Bronchial epithelial cell (primary cell): ENCODE measurements around the gene SPECC1. TPM values are rescaled to one million over a fixed set of nuclear protein-coding genes. Genes with fewer than 3 reads are reported as not detected.

Source experiments
- DNase-seq: peaks from one replicate; pipeline ENCODE4 v3.0.0-alpha.2; 2010; ENCODE audit warnings: low read depth
- FAIRE-seq: peaks from 2 replicates; lab custom pipeline; 2011; peaks lifted over from hg19 to GRCh38; lab: Jason Lieb, UNC
- H3K27me3 ChIP-seq: 2 replicates; pipeline ENCODE4 v1.5.1; 2011; ENCODE audit warnings: low read length; ENCODE audit not compliant: control insufficient read depth, insufficient read depth
- H3K36me3 ChIP-seq: 2 replicates; pipeline ENCODE4 v1.5.1; 2011; ENCODE audit warnings: low read length; ENCODE audit not compliant: control insufficient read depth, insufficient read depth
- H3K4me3 ChIP-seq: 2 replicates; pipeline ENCODE4 v1.5.1; 2011; ENCODE audit warnings: mild to moderate bottlenecking, low read depth, low read length, control low read depth
- total RNA-seq: library from RNA; depleted of rRNA; stranded (reverse); fragments of >200 nt; gene quantifications from 2 replicates; pipeline ENCODE4 v1.2.1, GENCODE V29; 2014
- TF ChIP-seq, protein P1 (sequence below): IDR thresholded peaks from 2 replicates; pipeline ENCODE4 v1.5.1; 2011; ENCODE audit warnings: mild to moderate bottlenecking, moderate library complexity, low read length, control low read depth, inconsistent platforms; ENCODE audit not compliant: insufficient read depth, severe bottlenecking

Gene SPECC1
- total RNA-seq, 1 donor from 2014 or later: 57.1 TPM

DNA sequence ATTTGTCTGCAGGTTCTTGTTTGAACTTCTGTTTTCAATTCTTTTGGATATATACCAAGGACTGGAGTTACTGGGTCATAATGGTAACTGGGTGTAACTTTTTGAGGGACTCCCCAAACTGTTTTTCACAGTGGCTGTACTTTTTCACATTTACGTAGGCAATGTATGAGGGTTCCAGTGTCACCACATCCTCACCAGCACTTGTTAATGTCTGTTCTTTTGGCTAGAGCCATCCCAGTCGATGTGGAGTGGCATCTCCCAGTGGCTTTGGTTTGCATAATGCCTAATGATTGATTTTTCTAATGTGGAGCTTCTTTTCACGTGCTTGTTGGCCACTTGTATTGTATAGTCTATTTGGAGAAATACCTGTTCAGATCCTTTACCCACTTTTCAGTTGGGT, 59.3 kb downstream of the SPECC1 start:
- no peaks in the 10 kb centered on the region for H3K36me3 ChIP-seq
- TF ChIP-seq, protein P1, sequence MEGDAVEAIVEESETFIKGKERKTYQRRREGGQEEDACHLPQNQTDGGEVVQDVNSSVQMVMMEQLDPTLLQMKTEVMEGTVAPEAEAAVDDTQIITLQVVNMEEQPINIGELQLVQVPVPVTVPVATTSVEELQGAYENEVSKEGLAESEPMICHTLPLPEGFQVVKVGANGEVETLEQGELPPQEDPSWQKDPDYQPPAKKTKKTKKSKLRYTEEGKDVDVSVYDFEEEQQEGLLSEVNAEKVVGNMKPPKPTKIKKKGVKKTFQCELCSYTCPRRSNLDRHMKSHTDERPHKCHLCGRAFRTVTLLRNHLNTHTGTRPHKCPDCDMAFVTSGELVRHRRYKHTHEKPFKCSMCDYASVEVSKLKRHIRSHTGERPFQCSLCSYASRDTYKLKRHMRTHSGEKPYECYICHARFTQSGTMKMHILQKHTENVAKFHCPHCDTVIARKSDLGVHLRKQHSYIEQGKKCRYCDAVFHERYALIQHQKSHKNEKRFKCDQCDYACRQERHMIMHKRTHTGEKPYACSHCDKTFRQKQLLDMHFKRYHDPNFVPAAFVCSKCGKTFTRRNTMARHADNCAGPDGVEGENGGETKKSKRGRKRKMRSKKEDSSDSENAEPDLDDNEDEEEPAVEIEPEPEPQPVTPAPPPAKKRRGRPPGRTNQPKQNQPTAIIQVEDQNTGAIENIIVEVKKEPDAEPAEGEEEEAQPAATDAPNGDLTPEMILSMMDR: no peak
- DNase-seq (no peak), FAIRE-seq (no peak)
- no peaks in the 10 kb centered on the region for H3K27me3 ChIP-seq
- no peak overlapping the region for H3K4me3 ChIP-seq

DNA sequence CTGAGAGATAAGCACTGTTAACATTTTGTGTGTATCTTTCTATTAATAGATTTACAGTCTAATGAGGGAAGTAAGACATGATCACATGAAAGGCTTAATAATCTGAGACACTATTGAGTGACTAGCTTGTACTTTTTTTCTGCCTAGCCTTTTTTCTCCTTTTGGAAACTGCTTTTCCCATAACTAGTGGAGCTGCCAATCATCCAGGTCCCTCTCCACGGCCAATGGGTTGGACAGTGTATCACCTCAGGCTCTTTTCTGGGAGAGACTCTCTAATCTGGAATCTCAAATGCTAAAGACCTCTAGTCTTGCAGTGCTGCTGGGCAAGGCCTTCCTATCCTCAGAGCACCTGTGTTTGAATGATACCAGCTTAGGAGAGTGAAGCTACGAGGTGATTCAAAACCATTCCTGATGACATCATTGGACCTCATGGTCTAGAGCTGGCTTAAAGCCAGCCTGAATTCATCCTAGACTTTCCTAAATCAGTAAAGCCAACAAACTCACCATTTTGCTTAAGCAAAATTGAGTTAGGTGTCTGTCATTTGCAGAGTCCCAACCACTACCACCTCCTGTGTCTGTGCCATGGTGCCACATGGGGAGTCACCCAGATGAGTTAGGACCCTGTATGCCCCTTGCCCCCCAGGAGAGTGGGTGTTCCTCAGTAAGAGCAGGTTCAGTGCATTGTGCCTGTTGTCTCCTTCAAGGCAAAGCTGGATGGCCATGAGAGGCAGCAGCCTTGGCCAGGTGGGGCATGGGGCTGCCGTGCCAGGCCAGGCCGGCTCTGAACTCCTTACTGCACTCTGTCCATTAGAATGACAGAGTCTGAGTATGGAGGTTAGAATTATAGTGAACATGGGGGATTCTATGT, 62.9 kb downstream of the SPECC1 start:
- TF ChIP-seq, protein P1: no peak
- H3K27me3 ChIP-seq: no peaks in the 10 kb centered on the region
- no peak overlapping the region for H3K4me3 ChIP-seq
- DNase-seq (peak; percentile 31), FAIRE-seq (peak; percentile 50)
- H3K36me3 ChIP-seq: no peaks in the 10 kb centered on the region

DNA sequence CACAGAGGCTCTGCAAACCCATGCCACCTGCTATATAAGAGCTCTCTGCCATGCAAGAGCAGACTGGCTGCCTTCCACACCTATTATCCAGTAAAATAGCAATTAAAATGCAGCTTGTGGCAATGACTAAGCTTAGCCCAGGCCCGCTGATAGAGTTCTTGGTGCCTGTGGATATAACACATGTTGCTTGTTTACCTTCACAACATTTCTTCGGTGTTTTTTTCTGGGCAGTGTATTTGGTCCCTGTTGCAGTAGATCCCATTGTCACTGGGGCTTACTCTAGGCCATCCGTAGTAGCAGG, 63.5 kb downstream of the SPECC1 start:
- Histone ChIP-seq H3K4me3 (no peak overlapping the region), H3K36me3 (no peaks in the 10 kb centered on the region), H3K27me3 (no peaks in the 10 kb centered on the region)
- no peak for FAIRE-seq
- no peak for DNase-seq
- TF ChIP-seq, protein P1: no peak

DNA sequence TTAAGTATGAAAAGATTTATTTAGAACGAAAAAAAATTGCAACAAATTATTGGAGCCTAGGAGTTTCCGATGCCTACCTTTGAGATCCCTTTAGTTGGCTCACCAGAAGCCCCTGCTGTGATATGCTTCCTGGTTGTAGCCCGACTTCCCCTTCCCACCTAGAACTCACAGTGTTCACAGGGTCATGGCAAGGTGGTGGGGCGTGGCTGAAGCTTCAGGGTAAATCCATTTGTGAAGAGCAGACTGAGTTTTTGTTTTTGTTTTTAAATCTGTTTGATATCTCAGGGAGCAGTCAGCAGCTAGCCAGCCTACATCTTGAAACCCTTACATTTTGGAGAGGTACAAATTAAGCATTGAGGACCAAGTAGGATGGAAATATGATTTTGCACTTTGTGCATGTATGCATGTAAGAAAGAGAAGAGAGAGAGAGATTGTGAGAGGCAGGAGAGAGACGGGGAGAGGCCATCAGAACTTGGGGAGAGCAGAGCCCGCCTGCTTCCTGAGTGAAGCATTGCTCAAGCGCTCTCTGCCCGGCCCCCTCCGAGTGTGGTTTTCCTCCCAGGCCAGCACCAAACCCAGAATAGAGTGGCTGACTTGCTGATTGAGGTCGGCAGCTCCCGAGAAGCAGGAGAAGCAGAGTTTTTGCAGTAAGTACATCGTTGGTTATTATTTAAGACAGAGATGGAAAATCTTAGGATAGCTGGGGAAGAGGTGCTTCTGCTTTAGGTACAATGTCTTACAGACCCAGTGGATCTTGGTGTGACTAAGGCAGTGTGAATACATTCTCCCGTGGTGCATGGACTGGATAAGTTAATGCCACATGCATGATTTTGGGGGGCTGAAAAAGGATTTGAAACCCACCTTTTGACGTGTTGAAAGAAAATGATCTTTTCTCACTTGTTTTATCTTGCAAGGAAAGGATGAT, 64.2 kb downstream of the SPECC1 start:
- Histone ChIP-seq H3K4me3 (no peak overlapping the region), H3K27me3 (no peaks in the 10 kb centered on the region), H3K36me3 (no peaks in the 10 kb centered on the region)
- TF ChIP-seq, protein P1: no peak
- FAIRE-seq (no peak), DNase-seq (no peak)

GRCh38 chr17:20074001-20074400, 64.8 kb downstream of the SPECC1 start:
- TF ChIP-seq, protein P1: no peak
- DNase-seq (no peak), FAIRE-seq (no peak)
- no peaks in the 10 kb centered on the region for H3K36me3 ChIP-seq
- H3K27me3 ChIP-seq: no peaks in the 10 kb centered on the region
- H3K4me3 ChIP-seq: no peak overlapping the region
